NT2/D1 (cell line): ENCODE data around the gene KRTAP3-2.
"Not testable (repeated sequence)": the region's sequence is repeated elsewhere in the genome, so short reads cannot be mapped to it uniquely, and the experiment has no call there.

Experiments
- YY1 ChIP-seq: IDR thresholded peaks from 2 replicates; pipeline ENCODE4 v1.6.1; 2011; ENCODE audit not compliant: insufficient read length, insufficient read depth
- ZNF274 ChIP-seq: IDR thresholded peaks from 2 replicates; pipeline ENCODE4 v1.6.1; 2011; ENCODE audit warnings: mild to moderate bottlenecking, low read depth, low read length

DNA sequence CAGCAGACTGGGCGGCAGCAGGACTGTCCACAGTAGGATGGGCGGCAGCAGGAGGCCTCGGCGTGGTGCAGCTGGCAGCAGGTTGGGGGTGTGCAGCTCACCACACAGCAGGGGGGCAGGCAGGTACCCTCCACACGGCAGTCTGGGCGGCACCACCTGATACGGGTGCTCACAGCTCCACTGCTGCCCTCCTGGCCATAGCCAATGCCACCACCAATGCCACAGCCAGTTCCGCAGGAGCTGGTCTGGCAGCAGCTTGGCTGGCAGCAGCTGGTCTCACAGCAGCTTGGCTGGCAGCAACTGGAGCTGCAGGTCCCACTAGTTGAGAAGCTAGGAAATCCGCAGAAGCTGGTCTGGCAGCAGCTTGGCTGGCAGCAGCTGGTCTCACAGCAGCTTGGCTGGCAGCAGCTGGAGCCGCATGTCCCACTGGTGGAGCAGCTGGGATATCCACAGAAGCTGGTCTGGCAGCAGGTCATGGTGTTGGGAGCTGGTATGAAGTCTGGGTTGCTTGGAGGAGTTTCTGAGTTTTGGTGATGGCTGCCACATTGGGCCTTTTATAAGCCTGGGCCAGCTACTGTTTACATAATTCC, 34.7 kb upstream of the KRTAP3-2 start, which contains the start of gene KRTAP1-3:
- TF ChIP-seq YY1, ZNF274: not testable (repeated sequence)
